K562 (cell line): ENCODE measurements around the gene ACTG2. TPM values are rescaled to one million over a fixed set of nuclear protein-coding genes. Genes with fewer than 3 reads are reported as not detected.
A peak's percentile ranks its signal among the peaks of the same experiment; 100 is the strongest.

Experiments
- DIDO1 ChIP-seq: fragments of 450-650 bp; IDR thresholded peaks from 2 replicates; pipeline ENCODE4 v1.6.1; 2016; ENCODE audit warnings: low read depth, missing biosample characterization, missing genetic modification characterization
- FOSL1 ChIP-seq: fragments of 200-800 bp; sonication (Bioruptor generic); conservative IDR thresholded peaks from 2 replicates; pipeline ENCODE4 v1.6.1; 2016; ENCODE audit warnings: missing genetic modification characterization, missing compliant biosample characterization
- FOXP4 ChIP-seq: sonication (generic); formaldehyde crosslinking; IDR thresholded peaks from 2 replicates; pipeline ENCODE4 v1.8.0; 2022; ENCODE audit warnings: mild to moderate bottlenecking, missing genetic modification reagents, borderline replicate concordance
- IRF9 ChIP-seq: fragments of 450-650 bp; IDR thresholded peaks from 2 replicates; pipeline ENCODE4 v1.6.1; 2016; ENCODE audit warnings: missing biosample characterization, missing genetic modification characterization
- MAFF ChIP-seq: IDR thresholded peaks from 2 replicates; pipeline ENCODE4 v1.6.1; 2012; ENCODE audit warnings: low read length, improper control_type of control experiment
- RFX7 ChIP-seq: fragments of 250-450 bp; sonication (Bioruptor Pico); IDR thresholded peaks from 2 replicates; pipeline ENCODE4 v1.5.1; 2021; ENCODE audit warnings: mild to moderate bottlenecking
- TAF9B ChIP-seq: fragments of 450-650 bp; IDR thresholded peaks from 2 replicates; pipeline ENCODE4 v1.6.1; 2018; ENCODE audit warnings: mild to moderate bottlenecking; ENCODE audit not compliant: partially characterized antibody
- ZBTB40 ChIP-seq, 2 experiments: fragments of 450-650 bp in 1 of 2; sonication (generic) in 1 of 2; formaldehyde crosslinking in 1 of 2; IDR thresholded peaks; 2 replicates each; pipeline versions ENCODE4 v1.7.1 to v1.9.0; 2016 to 2022; ENCODE audit warnings: inconsistent platforms in 1 of 2, mild to moderate bottlenecking in 1 of 2, missing genetic modification reagents in 1 of 2
- ZFP91 ChIP-seq: sonication (generic); formaldehyde crosslinking; IDR thresholded peaks from 2 replicates; pipeline ENCODE4 v1.8.0; 2022; ENCODE audit warnings: mild to moderate bottlenecking, missing genetic modification reagents
- ZFX ChIP-seq: sonication (generic); formaldehyde crosslinking; IDR thresholded peaks from 2 replicates; pipeline ENCODE4 v1.8.0; 2022; ENCODE audit warnings: mild to moderate bottlenecking, missing genetic modification reagents, moderate library complexity
- ZKSCAN1 ChIP-seq: fragments of 150-350 bp; IDR thresholded peaks from 2 replicates; pipeline ENCODE4 v1.6.1; 2016; ENCODE audit warnings: low read depth, low read length
- ZNF175 ChIP-seq: fragments of 200-800 bp; sonication (Bioruptor generic); IDR thresholded peaks from 2 replicates; pipeline ENCODE4 v1.6.1; 2016; ENCODE audit warnings: low read depth, mild to moderate bottlenecking, missing genetic modification characterization, missing compliant biosample characterization
- polyA plus RNA-seq, 8 experiments: library from polyadenylated mRNA; depleted of rRNA in 4 of 8; stranded (reverse) in 5 of 8; unstranded in 3 of 8; fragments of >200 nt; fragmentation: Nextera tagmentation in 2 of 8; fragmentation: Illumina TruSeq in 1 of 8; extraction: Ambion mirVana in 2 of 8; extraction: Trizol in 1 of 8; gene quantifications; 2 replicates each; pipeline versions ENCODE4 v1.2.1 to v1.2.3, GENCODE V29; 2011 to 2014; ENCODE audit warnings: inconsistent platforms in 1 of 8, missing spikeins in 1 of 8
- total RNA-seq, 7 experiments: library from RNA; depleted of rRNA in 6 of 7; stranded (reverse); fragments of >200 nt in 6 of 7; fragmentation: Illumina TruSeq in 2 of 7; extraction: Trizol in 2 of 7; gene quantifications; 2 replicates each; pipeline versions ENCODE4 v1.2.1 to v1.2.3, GENCODE V29; 2011 to 2021; ENCODE audit warnings: low replicate concordance in 1 of 7

ACTG2 gene
- total and polyA plus RNA-seq, 9 of the 15 experiments (the other 6 are each of a cell fraction or from before 2014, with no cell fraction given): 0.06 to 0.60 TPM; not detected in 7

GRCh38 chr2:73926493-73927327, 33.9 kb downstream of the ACTG2 start, which contains the start of gene DGUOK (continued):
- TF ChIP-seq ZBTB40 (IDR thresholded peaks at IDR 0.05) (peak; percentile 95), ZBTB40 (CRISPR knock-in tag; IDR thresholded peaks at IDR 0.05) (no peak), DIDO1 (tag) (no peak; the same call in 1 of the 2 replicates), FOXP4 (CRISPR knock-in tag) (0 out of 2 replicates have a peak, but pooled peaks have one; percentile 70), ZFP91 (no peak), ZFX (CRISPR knock-in tag) (peak; percentile 97), FOSL1 (tag) (peak; percentile 51; the same call in 1 of the 2 replicates), ZNF175 (CRISPR knock-in tag) (0 out of 2 replicates have a peak, but pooled peaks have one; percentile 55), RFX7 (CRISPR knock-in tag) (no peak), ZKSCAN1 (peak; percentile 45; the same call in 1 of the 2 replicates), MAFF (peak; percentile 83), IRF9 (tag) (no peak), TAF9B (peak; percentile 82)
